K562 (cell line): ENCODE data around the gene INO80C. TPM values are rescaled to one million over a fixed set of nuclear protein-coding genes. Genes with fewer than 3 reads are reported as not detected.

Source experiments
- polyA plus RNA-seq, 8 experiments: library from polyadenylated mRNA; depleted of rRNA in 4 of 8; stranded (reverse) in 5 of 8; unstranded in 3 of 8; fragments of >200 nt; fragmentation: Nextera tagmentation in 2 of 8; fragmentation: Illumina TruSeq in 1 of 8; extraction: Ambion mirVana in 2 of 8; extraction: Trizol in 1 of 8; gene quantifications; 2 replicates each; pipeline versions ENCODE4 v1.2.1 to v1.2.3, GENCODE V29; 2011 to 2014; ENCODE audit warnings: inconsistent platforms in 1 of 8, missing spikeins in 1 of 8
- total RNA-seq, 7 experiments: library from RNA; depleted of rRNA in 6 of 7; stranded (reverse); fragments of >200 nt in 6 of 7; fragmentation: Illumina TruSeq in 2 of 7; extraction: Trizol in 2 of 7; gene quantifications; 2 replicates each; pipeline versions ENCODE4 v1.2.1 to v1.2.3, GENCODE V29; 2011 to 2021; ENCODE audit warnings: low replicate concordance in 1 of 7
- TF ChIP-seq, protein P1 (sequence below): IDR thresholded peaks from 3 replicates; pipeline ENCODE4 v1.6.1; 2011; ENCODE audit warnings: borderline replicate concordance, mild to moderate bottlenecking, moderate library complexity; ENCODE audit not compliant: insufficient read length; ENCODE audit errors: extremely low read depth
- TF ChIP-seq, protein P2 (sequence below): sonication (generic); formaldehyde crosslinking; IDR thresholded peaks from 2 replicates; pipeline ENCODE4 v1.8.1; 2023; ENCODE audit warnings: missing genetic modification reagents, mild to moderate bottlenecking, borderline replicate concordance
- TF ChIP-seq, protein P3 (sequence below): fragments of 450-650 bp; IDR thresholded peaks from 2 replicates; pipeline ENCODE4 v1.6.1; 2016; ENCODE audit warnings: low read depth

The INO80C gene
- total and polyA plus RNA-seq, 9 of the 15 experiments (the other 6 are each of a cell fraction or from before 2014, with no cell fraction given): 14.3 to 53.3 (median 46.6) TPM

DNA sequence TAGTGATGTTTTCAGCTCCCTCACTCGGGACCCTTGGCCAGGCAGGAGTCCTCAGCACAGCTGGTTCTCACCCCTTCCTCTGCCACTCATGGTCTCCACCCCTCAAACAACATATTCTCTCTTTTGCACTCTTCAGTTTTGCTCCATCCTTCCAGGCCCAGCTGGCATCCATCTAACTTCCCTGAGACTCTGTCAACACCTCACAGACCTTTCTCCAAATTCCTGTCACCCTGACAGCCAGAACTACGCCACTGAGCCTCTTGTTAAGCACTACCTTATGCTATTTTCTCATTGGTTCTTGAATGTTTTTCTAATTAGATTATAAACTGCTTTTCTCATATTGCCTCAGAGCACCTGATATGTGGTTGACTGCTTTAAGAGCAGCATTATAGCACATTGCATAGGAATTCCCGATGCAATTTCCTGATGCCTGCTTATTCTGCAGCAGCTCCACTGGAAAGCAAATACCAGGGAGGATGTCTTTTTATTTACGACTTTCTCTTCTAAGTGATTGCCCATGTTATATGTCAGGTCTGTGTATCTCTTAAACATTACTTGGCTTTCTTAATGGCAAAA lies 12.4 kb upstream of the INO80C start (continued):
- TF ChIP-seq, protein P1, sequence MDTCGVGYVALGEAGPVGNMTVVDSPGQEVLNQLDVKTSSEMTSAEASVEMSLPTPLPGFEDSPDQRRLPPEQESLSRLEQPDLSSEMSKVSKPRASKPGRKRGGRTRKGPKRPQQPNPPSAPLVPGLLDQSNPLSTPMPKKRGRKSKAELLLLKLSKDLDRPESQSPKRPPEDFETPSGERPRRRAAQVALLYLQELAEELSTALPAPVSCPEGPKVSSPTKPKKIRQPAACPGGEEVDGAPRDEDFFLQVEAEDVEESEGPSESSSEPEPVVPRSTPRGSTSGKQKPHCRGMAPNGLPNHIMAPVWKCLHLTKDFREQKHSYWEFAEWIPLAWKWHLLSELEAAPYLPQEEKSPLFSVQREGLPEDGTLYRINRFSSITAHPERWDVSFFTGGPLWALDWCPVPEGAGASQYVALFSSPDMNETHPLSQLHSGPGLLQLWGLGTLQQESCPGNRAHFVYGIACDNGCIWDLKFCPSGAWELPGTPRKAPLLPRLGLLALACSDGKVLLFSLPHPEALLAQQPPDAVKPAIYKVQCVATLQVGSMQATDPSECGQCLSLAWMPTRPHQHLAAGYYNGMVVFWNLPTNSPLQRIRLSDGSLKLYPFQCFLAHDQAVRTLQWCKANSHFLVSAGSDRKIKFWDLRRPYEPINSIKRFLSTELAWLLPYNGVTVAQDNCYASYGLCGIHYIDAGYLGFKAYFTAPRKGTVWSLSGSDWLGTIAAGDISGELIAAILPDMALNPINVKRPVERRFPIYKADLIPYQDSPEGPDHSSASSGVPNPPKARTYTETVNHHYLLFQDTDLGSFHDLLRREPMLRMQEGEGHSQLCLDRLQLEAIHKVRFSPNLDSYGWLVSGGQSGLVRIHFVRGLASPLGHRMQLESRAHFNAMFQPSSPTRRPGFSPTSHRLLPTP: no peak
- TF ChIP-seq, protein P2, sequence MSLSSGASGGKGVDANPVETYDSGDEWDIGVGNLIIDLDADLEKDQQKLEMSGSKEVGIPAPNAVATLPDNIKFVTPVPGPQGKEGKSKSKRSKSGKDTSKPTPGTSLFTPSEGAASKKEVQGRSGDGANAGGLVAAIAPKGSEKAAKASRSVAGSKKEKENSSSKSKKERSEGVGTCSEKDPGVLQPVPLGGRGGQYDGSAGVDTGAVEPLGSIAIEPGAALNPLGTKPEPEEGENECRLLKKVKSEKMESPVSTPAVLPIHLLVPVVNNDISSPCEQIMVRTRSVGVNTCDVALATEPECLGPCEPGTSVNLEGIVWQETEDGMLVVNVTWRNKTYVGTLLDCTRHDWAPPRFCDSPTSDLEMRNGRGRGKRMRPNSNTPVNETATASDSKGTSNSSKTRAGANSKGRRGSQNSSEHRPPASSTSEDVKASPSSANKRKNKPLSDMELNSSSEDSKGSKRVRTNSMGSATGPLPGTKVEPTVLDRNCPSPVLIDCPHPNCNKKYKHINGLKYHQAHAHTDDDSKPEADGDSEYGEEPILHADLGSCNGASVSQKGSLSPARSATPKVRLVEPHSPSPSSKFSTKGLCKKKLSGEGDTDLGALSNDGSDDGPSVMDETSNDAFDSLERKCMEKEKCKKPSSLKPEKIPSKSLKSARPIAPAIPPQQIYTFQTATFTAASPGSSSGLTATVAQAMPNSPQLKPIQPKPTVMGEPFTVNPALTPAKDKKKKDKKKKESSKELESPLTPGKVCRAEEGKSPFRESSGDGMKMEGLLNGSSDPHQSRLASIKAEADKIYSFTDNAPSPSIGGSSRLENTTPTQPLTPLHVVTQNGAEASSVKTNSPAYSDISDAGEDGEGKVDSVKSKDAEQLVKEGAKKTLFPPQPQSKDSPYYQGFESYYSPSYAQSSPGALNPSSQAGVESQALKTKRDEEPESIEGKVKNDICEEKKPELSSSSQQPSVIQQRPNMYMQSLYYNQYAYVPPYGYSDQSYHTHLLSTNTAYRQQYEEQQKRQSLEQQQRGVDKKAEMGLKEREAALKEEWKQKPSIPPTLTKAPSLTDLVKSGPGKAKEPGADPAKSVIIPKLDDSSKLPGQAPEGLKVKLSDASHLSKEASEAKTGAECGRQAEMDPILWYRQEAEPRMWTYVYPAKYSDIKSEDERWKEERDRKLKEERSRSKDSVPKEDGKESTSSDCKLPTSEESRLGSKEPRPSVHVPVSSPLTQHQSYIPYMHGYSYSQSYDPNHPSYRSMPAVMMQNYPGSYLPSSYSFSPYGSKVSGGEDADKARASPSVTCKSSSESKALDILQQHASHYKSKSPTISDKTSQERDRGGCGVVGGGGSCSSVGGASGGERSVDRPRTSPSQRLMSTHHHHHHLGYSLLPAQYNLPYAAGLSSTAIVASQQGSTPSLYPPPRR (CRISPR knock-in tag): no peak
- TF ChIP-seq, protein P3, sequence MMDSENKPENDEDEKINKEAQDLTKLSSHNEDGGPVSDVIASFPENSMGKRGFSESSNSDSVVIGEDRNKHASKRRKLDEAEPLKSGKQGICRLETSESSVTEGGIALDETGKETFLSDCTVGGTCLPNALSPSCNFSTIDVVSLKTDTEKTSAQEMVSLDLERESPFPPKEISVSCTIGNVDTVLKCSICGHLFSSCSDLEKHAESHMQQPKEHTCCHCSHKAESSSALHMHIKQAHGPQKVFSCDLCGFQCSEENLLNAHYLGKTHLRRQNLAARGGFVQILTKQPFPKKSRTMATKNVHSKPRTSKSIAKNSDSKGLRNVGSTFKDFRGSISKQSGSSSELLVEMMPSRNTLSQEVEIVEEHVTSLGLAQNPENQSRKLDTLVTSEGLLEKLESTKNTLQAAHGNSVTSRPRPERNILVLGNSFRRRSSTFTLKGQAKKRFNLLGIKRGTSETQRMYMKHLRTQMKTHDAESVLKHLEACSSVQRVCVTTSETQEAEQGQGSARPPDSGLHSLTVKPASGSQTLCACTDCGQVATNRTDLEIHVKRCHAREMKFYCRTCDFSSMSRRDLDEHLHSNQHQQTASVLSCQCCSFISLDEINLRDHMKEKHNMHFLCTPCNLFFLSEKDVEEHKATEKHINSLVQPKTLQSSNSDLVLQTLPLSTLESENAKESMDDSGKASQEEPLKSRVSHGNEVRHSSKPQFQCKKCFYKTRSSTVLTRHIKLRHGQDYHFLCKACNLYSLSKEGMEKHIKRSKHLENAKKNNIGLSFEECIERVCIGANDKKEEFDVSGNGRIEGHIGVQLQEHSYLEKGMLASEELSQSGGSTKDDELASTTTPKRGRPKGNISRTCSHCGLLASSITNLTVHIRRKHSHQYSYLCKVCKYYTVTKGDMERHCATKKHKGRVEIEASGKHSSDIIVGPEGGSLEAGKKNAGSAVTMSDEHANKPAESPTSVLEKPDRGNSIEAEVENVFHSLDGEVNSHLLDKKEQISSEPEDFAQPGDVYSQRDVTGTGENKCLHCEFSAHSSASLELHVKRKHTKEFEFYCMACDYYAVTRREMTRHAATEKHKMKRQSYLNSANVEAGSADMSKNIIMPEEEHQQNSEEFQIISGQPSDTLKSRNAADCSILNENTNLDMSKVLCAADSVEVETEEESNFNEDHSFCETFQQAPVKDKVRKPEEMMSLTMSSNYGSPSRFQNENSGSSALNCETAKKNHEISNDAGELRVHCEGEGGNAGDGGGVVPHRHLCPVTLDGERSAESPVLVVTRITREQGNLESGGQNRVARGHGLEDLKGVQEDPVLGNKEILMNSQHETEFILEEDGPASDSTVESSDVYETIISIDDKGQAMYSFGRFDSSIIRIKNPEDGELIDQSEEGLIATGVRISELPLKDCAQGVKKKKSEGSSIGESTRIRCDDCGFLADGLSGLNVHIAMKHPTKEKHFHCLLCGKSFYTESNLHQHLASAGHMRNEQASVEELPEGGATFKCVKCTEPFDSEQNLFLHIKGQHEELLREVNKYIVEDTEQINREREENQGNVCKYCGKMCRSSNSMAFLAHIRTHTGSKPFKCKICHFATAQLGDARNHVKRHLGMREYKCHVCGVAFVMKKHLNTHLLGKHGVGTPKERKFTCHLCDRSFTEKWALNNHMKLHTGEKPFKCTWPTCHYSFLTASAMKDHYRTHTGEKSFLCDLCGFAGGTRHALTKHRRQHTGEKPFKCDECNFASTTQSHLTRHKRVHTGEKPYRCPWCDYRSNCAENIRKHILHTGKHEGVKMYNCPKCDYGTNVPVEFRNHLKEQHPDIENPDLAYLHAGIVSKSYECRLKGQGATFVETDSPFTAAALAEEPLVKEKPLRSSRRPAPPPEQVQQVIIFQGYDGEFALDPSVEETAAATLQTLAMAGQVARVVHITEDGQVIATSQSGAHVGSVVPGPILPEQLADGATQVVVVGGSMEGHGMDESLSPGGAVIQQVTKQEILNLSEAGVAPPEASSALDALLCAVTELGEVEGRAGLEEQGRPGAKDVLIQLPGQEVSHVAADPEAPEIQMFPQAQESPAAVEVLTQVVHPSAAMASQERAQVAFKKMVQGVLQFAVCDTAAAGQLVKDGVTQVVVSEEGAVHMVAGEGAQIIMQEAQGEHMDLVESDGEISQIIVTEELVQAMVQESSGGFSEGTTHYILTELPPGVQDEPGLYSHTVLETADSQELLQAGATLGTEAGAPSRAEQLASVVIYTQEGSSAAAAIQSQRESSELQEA: no peak
